GM18519 (cell line): ENCODE measurements around the gene POU4F1.
A peak's percentile ranks its signal among the peaks of the same experiment; 100 is the strongest.

Source experiments
- ATAC-seq: cut with Tn5 transposase; IDR thresholded peaks from one replicate; pipeline ENCODE4 v1.9.1; 2021; ENCODE audit warnings: mild to moderate bottlenecking, moderate library complexity; ENCODE audit not compliant: unreplicated experiment, low FRiP score

Gene POU4F1

GRCh38 chr13:78607409-78608251 lies 4.3 kb upstream of the POU4F1 start:
- ATAC-seq = no peak

GRCh38 chr13:78606471-78607408 lies 3.4 kb upstream of the POU4F1 start:
- ATAC-seq = no peak

DNA sequence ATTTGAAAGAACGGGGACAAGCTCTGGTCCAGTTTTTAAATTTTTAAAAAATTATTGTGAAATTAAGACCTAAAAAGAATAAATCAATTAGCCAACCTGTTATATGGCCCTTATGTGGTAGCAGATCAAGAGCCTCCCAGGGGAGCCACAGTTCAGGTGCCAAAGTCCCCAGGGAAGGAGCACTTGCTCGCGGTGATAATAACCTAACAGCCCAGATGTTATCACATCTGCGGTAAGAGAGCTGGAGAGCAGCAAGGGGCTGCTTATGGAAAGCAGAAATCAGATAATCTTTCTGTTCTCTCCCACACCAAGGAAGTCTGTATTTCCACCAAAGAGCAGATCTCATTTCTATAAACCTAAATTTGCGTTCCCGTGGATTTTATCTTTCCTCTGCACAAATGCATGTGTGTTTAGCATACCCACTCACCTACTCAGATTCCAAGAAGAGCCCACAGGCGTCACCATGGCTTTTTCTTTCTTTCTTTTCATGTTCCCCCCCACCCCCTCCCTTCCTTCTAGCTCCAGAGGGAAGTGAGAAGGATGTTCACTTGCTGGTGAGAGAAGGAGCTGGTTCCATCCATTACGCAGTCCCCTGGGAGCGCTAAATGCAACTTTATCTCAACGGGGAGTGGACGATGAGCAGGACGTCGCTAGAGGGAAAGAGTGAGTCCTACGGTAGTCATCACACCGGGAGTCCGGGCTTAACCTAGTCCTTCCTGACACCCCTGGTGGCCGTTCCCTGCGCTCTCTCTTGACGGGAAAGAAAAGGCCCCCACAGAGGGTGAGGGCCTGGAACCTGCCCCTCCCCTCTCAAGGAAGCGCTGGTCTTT lies 1.6 kb upstream of the POU4F1 start:
- no peak for ATAC-seq

- peak; percentile 5 for ATAC-seq
Observed at GRCh38 chr13:78602561-78603239, 652 bp downstream of the POU4F1 start.

DNA sequence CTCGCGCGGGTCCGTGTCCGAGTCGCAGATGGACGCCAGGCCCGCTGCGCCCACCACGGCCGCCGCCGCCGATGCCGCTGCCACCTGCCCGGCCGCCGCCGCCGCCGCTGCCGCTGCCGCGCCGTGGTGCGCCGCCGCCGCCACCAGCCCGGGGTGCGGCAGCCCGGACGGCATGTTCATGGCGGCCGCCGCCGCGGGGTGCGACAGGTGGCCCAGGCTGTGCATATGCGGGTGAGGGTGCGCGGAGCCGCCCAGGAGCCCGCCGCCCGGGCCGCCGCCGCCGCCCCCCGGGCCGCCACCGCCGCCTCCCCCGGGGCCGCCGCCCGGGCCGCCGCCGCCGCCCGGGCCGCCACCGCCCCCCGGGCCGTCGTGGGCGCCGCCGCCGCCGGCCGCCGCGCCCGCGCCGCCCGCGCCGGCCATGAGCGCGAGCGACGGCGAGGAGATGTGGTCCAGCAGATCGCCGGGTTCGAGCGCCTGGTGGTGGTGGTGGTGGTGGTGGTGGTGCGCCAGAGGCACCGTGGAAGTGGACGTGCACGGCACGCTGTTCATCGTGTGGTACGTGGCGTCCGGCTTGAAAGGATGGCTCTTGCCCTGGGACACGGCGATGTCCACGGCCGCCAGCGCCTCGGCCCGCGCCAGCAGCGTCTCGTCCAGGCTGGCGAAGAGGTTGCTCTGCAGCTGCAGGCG lies 1.3 kb downstream of the POU4F1 start:
- ATAC-seq = no peak

GRCh38 chr13:78601124-78601873 lies 2.1 kb downstream of the POU4F1 start:
- no peak for ATAC-seq

DNA sequence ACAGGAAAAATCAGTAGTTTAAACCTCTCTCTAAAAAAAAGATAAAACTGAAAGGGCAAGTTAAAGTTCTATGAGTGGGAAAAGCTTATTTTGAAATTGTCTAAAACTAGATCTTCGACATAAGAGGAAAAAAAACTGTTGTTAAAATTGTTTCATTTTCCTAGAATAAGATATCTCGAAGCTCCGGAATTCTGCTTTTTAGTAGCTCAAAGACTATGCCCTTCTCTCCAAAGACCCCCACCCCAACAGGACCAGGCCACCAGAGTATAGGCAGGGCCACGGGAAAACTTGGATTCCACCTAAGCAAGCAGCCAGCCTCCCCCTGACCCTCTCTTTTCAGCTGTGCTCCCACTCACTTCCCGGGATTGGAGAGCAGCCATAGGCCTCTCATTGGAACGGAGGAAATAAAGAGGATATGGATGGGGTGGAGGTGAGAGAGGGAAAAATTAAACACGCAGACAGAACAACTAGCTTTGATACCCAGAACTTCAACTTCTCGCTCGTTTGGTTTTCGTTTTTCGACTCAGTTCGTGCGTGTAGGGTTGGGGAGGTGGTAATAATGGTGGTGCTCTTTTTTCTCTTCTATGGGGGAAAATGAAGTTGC lies 3.0 kb downstream of the POU4F1 start:
- no peak for ATAC-seq

DNA sequence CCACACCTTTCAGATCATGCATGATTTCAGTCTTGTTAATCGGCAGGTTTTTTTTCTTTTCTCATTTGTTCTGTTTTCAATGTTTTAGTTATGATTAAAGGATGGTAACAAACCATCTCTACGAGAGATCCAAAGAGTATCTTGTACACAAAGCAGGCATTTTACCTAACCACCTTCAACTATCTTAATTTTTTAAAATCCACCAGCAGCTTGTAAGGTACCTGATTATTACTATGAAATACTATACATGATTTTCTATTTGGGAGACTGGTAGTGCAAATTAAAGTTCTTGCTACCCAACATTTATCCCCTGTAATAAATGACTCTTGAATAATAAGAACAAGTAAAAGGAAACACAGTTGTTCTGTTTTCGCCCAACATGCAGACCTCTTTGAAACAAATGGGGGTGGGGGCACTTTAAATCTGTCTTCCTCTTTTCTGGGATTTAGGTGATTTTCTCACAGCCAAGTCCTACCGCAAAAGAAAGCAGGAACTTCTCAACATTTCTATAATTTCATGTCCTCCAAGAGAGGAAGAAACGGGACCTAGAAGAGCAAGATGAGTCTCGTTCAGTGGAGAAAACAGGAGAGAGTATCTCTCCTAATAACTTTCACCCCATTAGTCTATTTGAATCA lies 3.6 kb downstream of the POU4F1 start:
- no peak for ATAC-seq

- no peak for ATAC-seq
Observed at GRCh38 chr13:78598966-78599644, 4.2 kb downstream of the POU4F1 start.

- no peak for ATAC-seq
Observed at GRCh38 chr13:78598116-78598781, 5.1 kb downstream of the POU4F1 start.

- no peak for ATAC-seq
Observed at GRCh38 chr13:78597602-78597932, 5.8 kb downstream of the POU4F1 start.

GRCh38 chr13:78596736-78597601 lies 6.4 kb downstream of the POU4F1 start:
- ATAC-seq = no peak

- ATAC-seq = no peak
Observed at GRCh38 chr13:78596399-78596735, 7.0 kb downstream of the POU4F1 start.

DNA sequence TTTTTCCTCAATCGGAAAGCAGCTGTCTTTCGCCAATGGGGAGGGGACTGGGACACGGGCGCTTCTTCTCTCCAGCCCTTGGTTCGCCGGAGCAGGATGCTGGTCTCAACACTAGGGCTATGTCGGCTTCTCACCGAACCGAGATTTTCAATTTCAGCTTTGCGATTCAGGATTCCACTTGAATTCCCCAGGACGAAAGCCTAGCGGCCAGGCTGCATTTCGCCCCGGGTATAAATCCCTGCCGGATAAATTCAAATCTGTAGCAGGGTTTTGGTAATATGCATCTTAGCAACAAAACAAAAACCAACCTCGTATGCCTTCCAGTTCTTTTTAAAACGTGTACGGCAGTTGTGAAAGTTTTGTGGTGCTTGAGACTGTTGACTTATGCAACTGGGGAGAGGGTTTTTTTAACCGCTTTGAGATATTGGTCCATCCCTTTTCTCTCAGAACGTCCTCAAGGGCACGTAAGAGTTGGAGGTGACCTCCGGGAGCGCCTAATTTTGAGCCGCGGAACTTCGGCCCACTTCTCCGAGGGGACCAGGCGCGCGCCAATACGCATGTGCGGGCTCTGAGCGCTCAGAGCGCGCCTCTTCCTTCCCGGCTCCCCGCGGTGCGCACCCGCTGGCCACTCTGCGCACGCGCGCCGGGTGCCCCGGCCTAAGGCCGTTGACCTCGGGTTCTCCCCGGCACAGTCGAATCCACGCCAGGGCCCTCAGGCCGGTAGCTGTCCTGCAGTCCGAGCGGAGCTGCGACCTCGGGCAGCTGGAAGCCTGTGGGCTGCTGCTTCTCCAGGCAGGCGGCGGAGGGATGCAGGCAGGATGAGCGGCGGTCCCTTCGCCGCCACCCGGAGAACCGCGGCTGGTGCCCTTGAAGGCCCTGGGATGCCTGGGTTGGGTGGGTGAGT lies 7.6 kb downstream of the POU4F1 start:
- no peak for ATAC-seq

GRCh38 chr13:78594456-78594975 lies 8.8 kb downstream of the POU4F1 start:
- no peak for ATAC-seq
